Anterior cingulate cortex (tissue), 58 donors: ENCODE measurements around the gene TRIM71.
"Not testable (repeated sequence)": the region's sequence is repeated elsewhere in the genome, so short reads cannot be mapped to it uniquely, and the experiment has no call there.

Experiments
- DNase-seq, 58 donors: peaks; one replicate each; lab custom pipeline; 2025; lab: John Stamatoyannopoulos, UW

TRIM71 gene

GRCh38 chr3:32818970-32819511 lies 1.2 kb downstream of the TRIM71 start:
- DNase-seq: no peak

GRCh38 chr3:32819551-32820348 lies 2.0 kb downstream of the TRIM71 start:
- DNase-seq: no peak

- no peak for DNase-seq
Measured at GRCh38 chr3:32820430-32820829, 2.6 kb downstream of the TRIM71 start.

- no peak for DNase-seq
Measured at GRCh38 chr3:32820971-32821685, 3.3 kb downstream of the TRIM71 start.

GRCh38 chr3:32821686-32822296 lies 4.0 kb downstream of the TRIM71 start:
- DNase-seq: no peak

GRCh38 chr3:32822609-32823498 lies 5.1 kb downstream of the TRIM71 start:
- no peak for DNase-seq

GRCh38 chr3:32823641-32824184 lies 5.9 kb downstream of the TRIM71 start:
- not testable (repeated sequence) for DNase-seq

- DNase-seq: no peak
Measured at GRCh38 chr3:32825601-32826375, 8.0 kb downstream of the TRIM71 start.

- no peak for DNase-seq
Measured at GRCh38 chr3:32831062-32831461, 13.3 kb downstream of the TRIM71 start.

- no peak for DNase-seq
Measured at GRCh38 chr3:32831791-32832190, 14.0 kb downstream of the TRIM71 start.

- no peak for DNase-seq
Measured at GRCh38 chr3:32832193-32832592, 14.4 kb downstream of the TRIM71 start.

GRCh38 chr3:32835049-32835371 lies 17.2 kb downstream of the TRIM71 start:
- DNase-seq: no peak

- DNase-seq: no peak
Measured at GRCh38 chr3:32835961-32836360, 18.2 kb downstream of the TRIM71 start.

- DNase-seq: no peak
Measured at GRCh38 chr3:32836601-32837000, 18.8 kb downstream of the TRIM71 start.

GRCh38 chr3:32837366-32837765 lies 19.6 kb downstream of the TRIM71 start:
- no peak for DNase-seq

GRCh38 chr3:32837789-32838188 lies 20.0 kb downstream of the TRIM71 start:
- no peak for DNase-seq

- DNase-seq: no peak
Measured at GRCh38 chr3:32839714-32840085, 21.9 kb downstream of the TRIM71 start.

- no peak for DNase-seq
Measured at GRCh38 chr3:32840086-32840841, 22.5 kb downstream of the TRIM71 start.

GRCh38 chr3:32841341-32841740 lies 23.5 kb downstream of the TRIM71 start:
- no peak for DNase-seq
